ENCODE results near the gene SLX9. TPM values are rescaled to one million over a fixed set of nuclear protein-coding genes. Genes with fewer than 3 reads are reported as not detected.
"Not testable (repeated sequence)": the region's sequence is repeated elsewhere in the genome, so short reads cannot be mapped to it uniquely, and the experiment has no call there.

The SLX9 gene
- total RNA-seq, 1 donor from 2014 or later = 38.8 TPM

DNA sequence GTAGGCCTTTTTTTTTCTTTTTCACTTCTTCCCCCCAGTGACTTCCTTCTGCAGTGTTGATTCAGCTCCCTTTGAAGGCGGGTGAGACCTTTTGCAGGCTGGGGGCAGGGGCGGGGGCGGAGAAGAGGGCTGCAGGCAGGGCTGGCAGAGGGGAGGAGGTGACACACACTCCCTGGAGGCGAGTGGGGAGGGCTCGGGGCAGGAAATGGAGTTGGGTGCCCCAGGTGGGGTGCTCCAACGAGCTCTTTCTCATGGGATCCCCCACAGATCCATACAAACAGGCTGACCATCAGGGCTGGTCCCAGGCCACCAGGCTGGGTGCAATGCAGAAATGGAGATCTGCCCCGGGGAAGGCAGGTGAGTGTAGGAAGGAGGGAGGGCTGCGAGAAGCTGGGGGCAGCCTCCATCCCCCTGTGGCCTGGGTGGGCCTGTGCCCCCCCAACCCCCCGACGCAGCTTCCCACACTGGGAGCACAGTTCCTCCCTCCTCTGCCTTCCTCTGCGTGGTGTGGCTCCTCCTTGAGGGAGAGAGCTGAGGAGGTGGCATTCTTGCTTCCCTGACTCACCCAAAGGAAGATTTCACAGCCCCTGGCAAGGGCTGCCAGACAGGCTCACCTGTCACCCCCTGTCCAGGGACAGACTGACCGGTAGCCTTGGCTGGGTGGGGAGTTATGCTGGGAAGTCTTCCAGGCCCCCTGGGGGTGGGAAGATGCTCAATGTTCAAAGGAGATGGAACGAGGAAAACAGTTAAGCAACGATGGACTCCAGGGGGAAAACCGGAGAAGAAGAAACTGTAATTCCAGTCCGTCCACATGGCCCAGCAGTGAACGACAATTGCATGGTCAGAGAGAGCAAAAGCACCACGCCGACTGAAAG is 12.0 kb upstream of the SLX9 start:
- no peak overlapping the region for H3K4me3 ChIP-seq (ENCODE audit: insufficient read depth, low read depth, low read length)
- Mint-ChIP-seq H3K4me1 (ENCODE audit: low read depth, unreplicated experiment) (peaks cover 22% of the 10 kb centered on the region), H3K27ac (ENCODE audit: unreplicated experiment) (peak overlapping the region; percentile 95), H3K4me3 (ENCODE audit: unreplicated experiment) (peak overlapping the region; percentile 28), H3K9me3 (ENCODE audit: unreplicated experiment) (no peaks in the 10 kb centered on the region), H3K27me3 (ENCODE audit: low read depth, unreplicated experiment) (peaks cover 55% of the 10 kb centered on the region), H3K36me3 (ENCODE audit: low read depth, unreplicated experiment) (no peaks in the 10 kb centered on the region)
- H4K20me1 ChIP-seq (ENCODE audit: insufficient read depth, low read length) = peaks cover 46% of the 10 kb centered on the region
- H2AFZ ChIP-seq (ENCODE audit: low read depth, low read length) = no peak overlapping the region
- peak overlapping the region; percentile 57 for H3K9ac ChIP-seq (ENCODE audit: low read length)
- FAIRE-seq (peak; percentile 67), DNase-seq (ENCODE audit: low read depth) (peak; percentile 55)
- peak overlapping the region; percentile 51 for H3K27ac ChIP-seq (ENCODE audit: low read depth, low read length)
- peak overlapping the region; percentile 83 for H3K4me2 ChIP-seq (ENCODE audit: low read length)
- H3K27me3 ChIP-seq (ENCODE audit: insufficient read depth, low read length) = peaks cover 38% of the 10 kb centered on the region
- no peaks in the 10 kb centered on the region for H3K9me3 ChIP-seq (ENCODE audit: insufficient read depth, low read depth, low read length)
- peaks cover 41% of the 10 kb centered on the region for H3K4me1 ChIP-seq (ENCODE audit: insufficient read depth, low read length)
- TF ChIP-seq, protein P1, sequence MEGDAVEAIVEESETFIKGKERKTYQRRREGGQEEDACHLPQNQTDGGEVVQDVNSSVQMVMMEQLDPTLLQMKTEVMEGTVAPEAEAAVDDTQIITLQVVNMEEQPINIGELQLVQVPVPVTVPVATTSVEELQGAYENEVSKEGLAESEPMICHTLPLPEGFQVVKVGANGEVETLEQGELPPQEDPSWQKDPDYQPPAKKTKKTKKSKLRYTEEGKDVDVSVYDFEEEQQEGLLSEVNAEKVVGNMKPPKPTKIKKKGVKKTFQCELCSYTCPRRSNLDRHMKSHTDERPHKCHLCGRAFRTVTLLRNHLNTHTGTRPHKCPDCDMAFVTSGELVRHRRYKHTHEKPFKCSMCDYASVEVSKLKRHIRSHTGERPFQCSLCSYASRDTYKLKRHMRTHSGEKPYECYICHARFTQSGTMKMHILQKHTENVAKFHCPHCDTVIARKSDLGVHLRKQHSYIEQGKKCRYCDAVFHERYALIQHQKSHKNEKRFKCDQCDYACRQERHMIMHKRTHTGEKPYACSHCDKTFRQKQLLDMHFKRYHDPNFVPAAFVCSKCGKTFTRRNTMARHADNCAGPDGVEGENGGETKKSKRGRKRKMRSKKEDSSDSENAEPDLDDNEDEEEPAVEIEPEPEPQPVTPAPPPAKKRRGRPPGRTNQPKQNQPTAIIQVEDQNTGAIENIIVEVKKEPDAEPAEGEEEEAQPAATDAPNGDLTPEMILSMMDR (IDR thresholded peaks at IDR 0.05; ENCODE audit: insufficient read depth, low read depth, low read length) = no peak
- no peak for TF ChIP-seq EZH2 (IDR thresholded peaks at IDR 0.05; ENCODE audit: insufficient read depth, low read length)
- H3K36me3 ChIP-seq (ENCODE audit: insufficient read depth, low read length) = no peaks in the 10 kb centered on the region
- H3K79me2 ChIP-seq (ENCODE audit: insufficient read depth, low read length) = no peaks in the 10 kb centered on the region

DNA sequence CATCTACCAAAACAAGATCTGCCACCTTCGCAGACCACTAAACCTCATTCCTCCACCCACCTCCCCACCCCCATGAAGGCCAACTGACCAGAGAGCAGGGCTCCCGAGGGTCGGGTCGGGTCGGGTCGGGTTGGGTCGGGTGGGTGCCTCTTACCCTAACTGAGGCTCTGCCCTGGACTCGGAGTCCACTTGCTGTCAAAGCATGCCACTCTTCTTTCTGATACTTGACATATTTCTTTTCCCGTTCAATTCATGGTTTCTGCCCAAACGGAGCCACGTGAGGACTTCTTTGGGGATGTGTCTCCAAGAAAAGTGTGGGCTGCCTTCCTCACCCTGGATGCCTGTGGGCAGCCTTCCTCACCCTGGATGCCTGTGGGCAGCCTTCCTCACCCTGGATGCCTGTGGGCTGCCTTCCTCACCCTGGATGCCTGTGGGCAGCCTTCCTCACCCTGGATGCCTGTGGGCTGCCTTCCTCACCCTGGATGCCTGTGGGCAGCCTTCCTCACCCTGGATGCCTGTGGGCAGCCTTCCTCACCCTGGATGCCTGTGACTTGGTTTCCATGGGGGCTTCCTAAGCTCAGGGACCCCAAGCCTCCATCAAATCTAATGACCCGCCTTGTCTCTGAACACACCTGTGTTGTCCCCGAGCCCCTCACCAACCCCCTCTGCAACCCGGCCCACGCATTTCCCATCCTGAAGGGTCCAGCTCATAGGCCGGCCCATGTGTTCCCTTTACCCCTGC is 11.2 kb upstream of the SLX9 start:
- H2AFZ ChIP-seq (ENCODE audit: low read depth, low read length); H3K79me2 ChIP-seq (ENCODE audit: insufficient read depth, low read length); H3K36me3 Mint-ChIP-seq (ENCODE audit: low read depth, unreplicated experiment); H3K4me3 Mint-ChIP-seq (ENCODE audit: unreplicated experiment); H3K36me3 ChIP-seq (ENCODE audit: insufficient read depth, low read length); H3K4me3 ChIP-seq (ENCODE audit: insufficient read depth, low read depth, low read length); H3K9me3 ChIP-seq (ENCODE audit: insufficient read depth, low read depth, low read length); H3K9me3 Mint-ChIP-seq (ENCODE audit: unreplicated experiment): not testable (repeated sequence)
- Mint-ChIP-seq H3K27ac (ENCODE audit: unreplicated experiment) (peak overlapping the region; percentile 95), H3K4me1 (ENCODE audit: low read depth, unreplicated experiment) (peaks cover 22% of the 10 kb centered on the region), H3K27me3 (ENCODE audit: low read depth, unreplicated experiment) (peaks cover 55% of the 10 kb centered on the region)
- peak; percentile 78 for DNase-seq (ENCODE audit: low read depth)
- H4K20me1 ChIP-seq (ENCODE audit: insufficient read depth, low read length) = peaks cover 54% of the 10 kb centered on the region
- FAIRE-seq = peak; percentile 100
- peaks cover 41% of the 10 kb centered on the region for H3K4me1 ChIP-seq (ENCODE audit: insufficient read depth, low read length)
- peak overlapping the region; percentile 57 for H3K9ac ChIP-seq (ENCODE audit: low read length)
- H3K4me2 ChIP-seq (ENCODE audit: low read length) = peak overlapping the region; percentile 83
- H3K27me3 ChIP-seq (ENCODE audit: insufficient read depth, low read length) = peaks cover 35% of the 10 kb centered on the region
- peak overlapping the region; percentile 51 for H3K27ac ChIP-seq (ENCODE audit: low read depth, low read length)

DNA sequence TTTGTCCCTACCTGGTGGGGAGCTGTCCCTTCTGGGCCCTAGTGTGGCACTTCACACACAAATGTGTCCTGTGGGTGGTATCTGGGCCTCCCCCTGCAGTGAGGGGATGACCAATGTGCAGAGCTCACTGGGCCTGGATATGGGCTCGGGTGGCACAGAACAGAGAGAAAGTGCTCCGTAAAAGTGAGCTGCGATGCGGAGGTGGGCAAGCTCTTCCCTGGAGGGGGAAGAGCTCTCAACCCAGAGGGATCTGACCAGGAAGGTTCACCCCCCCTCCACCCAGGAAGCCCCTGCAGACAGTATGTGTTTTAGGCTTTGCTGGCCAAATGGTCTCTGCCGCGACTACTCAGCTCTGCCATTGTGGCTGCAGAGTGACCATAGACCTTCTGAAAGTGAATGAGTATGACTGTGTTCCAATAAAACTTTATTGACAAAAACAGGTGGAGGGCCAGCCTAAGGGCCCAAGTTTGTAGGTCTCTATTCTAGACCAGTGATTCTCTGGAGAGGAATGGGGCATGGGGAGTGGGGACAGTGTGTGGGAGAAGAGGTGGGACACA is 10.5 kb upstream of the SLX9 start:
- peaks cover 41% of the 10 kb centered on the region for H3K4me1 ChIP-seq (ENCODE audit: insufficient read depth, low read length)
- DNase-seq (ENCODE audit: low read depth) (no peak), FAIRE-seq (no peak)
- no peaks in the 10 kb centered on the region for H3K36me3 ChIP-seq (ENCODE audit: insufficient read depth, low read length)
- H3K9ac ChIP-seq (ENCODE audit: low read length) = no peak overlapping the region
- Mint-ChIP-seq H3K4me1 (ENCODE audit: low read depth, unreplicated experiment) (peaks cover 22% of the 10 kb centered on the region), H3K9me3 (ENCODE audit: unreplicated experiment) (no peaks in the 10 kb centered on the region), H3K27me3 (ENCODE audit: low read depth, unreplicated experiment) (peaks cover 55% of the 10 kb centered on the region), H3K4me3 (ENCODE audit: unreplicated experiment) (no peak overlapping the region), H3K36me3 (ENCODE audit: low read depth, unreplicated experiment) (peaks cover 2% of the 10 kb centered on the region), H3K27ac (ENCODE audit: unreplicated experiment) (no peak overlapping the region)
- peaks cover 60% of the 10 kb centered on the region for H4K20me1 ChIP-seq (ENCODE audit: insufficient read depth, low read length)
- H3K27ac ChIP-seq (ENCODE audit: low read depth, low read length) = no peak overlapping the region
- H3K4me2 ChIP-seq (ENCODE audit: low read length) = peak overlapping the region; percentile 29
- TF ChIP-seq EZH2 (IDR thresholded peaks at IDR 0.05; ENCODE audit: insufficient read depth, low read length) = no peak
- TF ChIP-seq, protein P1 (IDR thresholded peaks at IDR 0.05; ENCODE audit: insufficient read depth, low read depth, low read length) = no peak
- no peak overlapping the region for H3K4me3 ChIP-seq (ENCODE audit: insufficient read depth, low read depth, low read length)
- H3K27me3 ChIP-seq (ENCODE audit: insufficient read depth, low read length) = peaks cover 34% of the 10 kb centered on the region
- no peak overlapping the region for H2AFZ ChIP-seq (ENCODE audit: low read depth, low read length)
- no peaks in the 10 kb centered on the region for H3K79me2 ChIP-seq (ENCODE audit: insufficient read depth, low read length)
- no peaks in the 10 kb centered on the region for H3K9me3 ChIP-seq (ENCODE audit: insufficient read depth, low read depth, low read length)

Measured in astrocyte (in vitro differentiated cells and primary cell).